Panc1 (cell line): ENCODE results near the gene SOS2. TPM values are rescaled to one million over a fixed set of nuclear protein-coding genes. Genes with fewer than 3 reads are reported as not detected.

Experiments used
- ATAC-seq: fragments of 200-7000 bp; cut with Tn5 transposase; 2 replicates; pipeline ENCODE4 v1.9.1; 2020; ENCODE audit warnings: mild to moderate bottlenecking, moderate library complexity
- BruUV-seq: library from RNA; stranded (reverse); fragments of 400-500 nt; replicated peaks from 2 replicates; lab custom pipeline; 2021; lab: Mats Ljungman, UMichigan
- CTCF ChIA-PET: fragments of 300-600 bp; sonication (Branson Sonifier 250); formaldehyde crosslinking; loops from one replicate; lab custom pipeline; 2022; ENCODE audit warnings: antibody characterized with exemption; lab: Charles Lee
- POLR2A ChIA-PET: fragments of 300-600 bp; sonication (Branson Sonifier 250); formaldehyde crosslinking; loops from one replicate; lab custom pipeline; 2022; ENCODE audit warnings: antibody characterized with exemption; lab: Charles Lee
- DNase-seq: peaks from one replicate; pipeline ENCODE4 v3.0.0-alpha.2; 2010; ENCODE audit warnings: low read depth, low spot score
- H3K27ac ChIP-seq: 2 replicates; pipeline ENCODE4 v1.5.1; 2011; ENCODE audit warnings: mild to moderate bottlenecking, low read length, inconsistent platforms
- H3K27me3 ChIP-seq: fragments of 200-500 bp; sonication (Bioruptor generic); 2 replicates; pipeline ENCODE4 v1.6.0; 2014; ENCODE audit warnings: low read length, inconsistent platforms; ENCODE audit not compliant: control insufficient read depth, insufficient read depth
- H3K36me3 ChIP-seq: fragments of 200-500 bp; sonication (Bioruptor generic); 2 replicates; pipeline ENCODE4 v1.5.1; 2014; ENCODE audit warnings: inconsistent platforms, mild to moderate bottlenecking, low read length, moderate library complexity; ENCODE audit not compliant: control insufficient read depth, insufficient read depth
- H3K4me1 ChIP-seq: 2 replicates; pipeline ENCODE4 v1.5.1; 2011; ENCODE audit warnings: inconsistent platforms, mild to moderate bottlenecking, low read length, moderate library complexity; ENCODE audit not compliant: control insufficient read depth, insufficient read depth
- H3K4me3 ChIP-seq, 2 experiments: 2 replicates each; pipeline ENCODE4 v1.5.1; 2011 to 2012; ENCODE audit warnings: low read depth in 2 of 2, low read length in 2 of 2, mild to moderate bottlenecking in 2 of 2, inconsistent platforms in 1 of 2, moderate library complexity in 1 of 2
- H3K9me3 ChIP-seq: fragments of 200-500 bp; sonication (Bioruptor generic); 2 replicates; pipeline ENCODE4 v1.5.1; 2014; ENCODE audit warnings: low read depth, mild to moderate bottlenecking, inconsistent platforms, low read length, moderate library complexity; ENCODE audit not compliant: control insufficient read depth, insufficient read depth
- CTCF ChIP-seq: fragments of 450-650 bp; IDR thresholded peaks from 2 replicates; pipeline ENCODE4 v1.5.1; 2017; ENCODE audit warnings: mild to moderate bottlenecking
- POLR2AphosphoS5 ChIP-seq: IDR thresholded peaks from 2 replicates; pipeline ENCODE4 v1.6.1; 2012; ENCODE audit warnings: mild to moderate bottlenecking, low read depth, low read length, moderate library complexity
- SIN3A ChIP-seq: IDR thresholded peaks from 2 replicates; pipeline ENCODE4 v1.6.1; 2012; ENCODE audit warnings: low read depth, mild to moderate bottlenecking, low read length, moderate library complexity, borderline replicate concordance; ENCODE audit not compliant: insufficient read depth
- TCF7L2 ChIP-seq: IDR thresholded peaks from 2 replicates; pipeline ENCODE4 v1.6.1; 2011; ENCODE audit warnings: mild to moderate bottlenecking, low read depth, low read length, inconsistent platforms
- in situ Hi-C: cut with HindIII; loops from 2 replicates; pipeline ENCODE4 v1.10.0; 2016; ENCODE audit warnings: low sequenced_read_pairs, low pct_unique_long_range_greater_than_20kb
- intact Hi-C: fragments of 100-400 bp; cut with micrococcal nuclease; formaldehyde crosslinking; loops from one replicate; pipeline ENCODE4 v1.10.0; 2022; ENCODE audit not compliant: unreplicated experiment
- total RNA-seq: library from RNA; stranded (reverse); gene quantifications from one replicate; pipeline ENCODE4 v1.2.1, GENCODE V29; 2021; ENCODE audit not compliant: unreplicated experiment
- TF ChIP-seq, protein P1 (sequence below), 2 experiments: IDR thresholded peaks; 2 replicates each; pipeline ENCODE4 v1.6.1; 2011 to 2012; ENCODE audit warnings: low read depth in 2 of 2, control low read depth in 1 of 2, low read length in 1 of 2, mild to moderate bottlenecking in 1 of 2, moderate library complexity in 1 of 2; ENCODE audit not compliant: insufficient read depth in 1 of 2

SOS2 gene
- total RNA-seq, 1 experiment from 2014 or later, result 21.2 TPM

DNA sequence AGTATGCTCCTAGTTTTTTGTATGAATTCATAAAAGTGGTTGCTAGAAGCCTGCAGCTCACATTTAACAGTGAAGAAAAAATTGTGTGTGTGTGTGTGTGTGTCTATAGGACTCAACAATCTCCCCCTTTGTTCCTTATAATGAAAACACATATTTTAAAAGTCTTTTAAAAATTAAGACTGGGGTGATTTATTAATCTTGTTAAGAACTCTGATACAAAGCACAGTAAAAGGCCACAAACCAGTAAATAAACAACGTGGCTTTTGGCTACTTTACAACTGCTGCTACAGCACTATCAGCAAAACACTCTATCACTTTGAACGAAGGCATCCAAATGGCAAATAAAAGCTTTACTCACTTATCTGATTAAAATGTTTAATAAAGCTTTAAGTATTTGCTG lies 114.4 kb downstream of the SOS2 start:
- no peak for TF ChIP-seq CTCF
- TF ChIP-seq, protein P1, sequence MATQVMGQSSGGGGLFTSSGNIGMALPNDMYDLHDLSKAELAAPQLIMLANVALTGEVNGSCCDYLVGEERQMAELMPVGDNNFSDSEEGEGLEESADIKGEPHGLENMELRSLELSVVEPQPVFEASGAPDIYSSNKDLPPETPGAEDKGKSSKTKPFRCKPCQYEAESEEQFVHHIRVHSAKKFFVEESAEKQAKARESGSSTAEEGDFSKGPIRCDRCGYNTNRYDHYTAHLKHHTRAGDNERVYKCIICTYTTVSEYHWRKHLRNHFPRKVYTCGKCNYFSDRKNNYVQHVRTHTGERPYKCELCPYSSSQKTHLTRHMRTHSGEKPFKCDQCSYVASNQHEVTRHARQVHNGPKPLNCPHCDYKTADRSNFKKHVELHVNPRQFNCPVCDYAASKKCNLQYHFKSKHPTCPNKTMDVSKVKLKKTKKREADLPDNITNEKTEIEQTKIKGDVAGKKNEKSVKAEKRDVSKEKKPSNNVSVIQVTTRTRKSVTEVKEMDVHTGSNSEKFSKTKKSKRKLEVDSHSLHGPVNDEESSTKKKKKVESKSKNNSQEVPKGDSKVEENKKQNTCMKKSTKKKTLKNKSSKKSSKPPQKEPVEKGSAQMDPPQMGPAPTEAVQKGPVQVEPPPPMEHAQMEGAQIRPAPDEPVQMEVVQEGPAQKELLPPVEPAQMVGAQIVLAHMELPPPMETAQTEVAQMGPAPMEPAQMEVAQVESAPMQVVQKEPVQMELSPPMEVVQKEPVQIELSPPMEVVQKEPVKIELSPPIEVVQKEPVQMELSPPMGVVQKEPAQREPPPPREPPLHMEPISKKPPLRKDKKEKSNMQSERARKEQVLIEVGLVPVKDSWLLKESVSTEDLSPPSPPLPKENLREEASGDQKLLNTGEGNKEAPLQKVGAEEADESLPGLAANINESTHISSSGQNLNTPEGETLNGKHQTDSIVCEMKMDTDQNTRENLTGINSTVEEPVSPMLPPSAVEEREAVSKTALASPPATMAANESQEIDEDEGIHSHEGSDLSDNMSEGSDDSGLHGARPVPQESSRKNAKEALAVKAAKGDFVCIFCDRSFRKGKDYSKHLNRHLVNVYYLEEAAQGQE (IDR thresholded peaks at IDR 0.05; ENCODE audit: insufficient read depth in 1 of 2, low read depth in 2 of 2, low read length in 1 of 2), result no peak
- TF ChIP-seq SIN3A, result no peak
- no peak for TF ChIP-seq TCF7L2
- no peak for TF ChIP-seq POLR2AphosphoS5
- Histone ChIP-seq H3K27ac (peak overlapping the region; percentile 97), H3K36me3 (peaks cover 20% of the 10 kb centered on the region), H3K9me3 (no peaks in the 10 kb centered on the region), H3K4me3 (peak overlapping the region; percentile 79 to 80; a peak in 3 of 4 replicates), H3K27me3 (no peaks in the 10 kb centered on the region), H3K4me1 (peaks cover 8% of the 10 kb centered on the region)
- BruUV-seq, result no TSS peak
- DNase-seq, result no peak
- intact Hi-C loops (no loop called here), in situ Hi-C loops (no loop called here)
- ChIA-PET POLR2A (interaction anchor here (0.7 kb wide), 1 partner anchor 57 kb away, joined by 3 read pairs; no protein-coding TSS in a partner anchor), CTCF (no interaction called here)
- no peak for ATAC-seq

DNA sequence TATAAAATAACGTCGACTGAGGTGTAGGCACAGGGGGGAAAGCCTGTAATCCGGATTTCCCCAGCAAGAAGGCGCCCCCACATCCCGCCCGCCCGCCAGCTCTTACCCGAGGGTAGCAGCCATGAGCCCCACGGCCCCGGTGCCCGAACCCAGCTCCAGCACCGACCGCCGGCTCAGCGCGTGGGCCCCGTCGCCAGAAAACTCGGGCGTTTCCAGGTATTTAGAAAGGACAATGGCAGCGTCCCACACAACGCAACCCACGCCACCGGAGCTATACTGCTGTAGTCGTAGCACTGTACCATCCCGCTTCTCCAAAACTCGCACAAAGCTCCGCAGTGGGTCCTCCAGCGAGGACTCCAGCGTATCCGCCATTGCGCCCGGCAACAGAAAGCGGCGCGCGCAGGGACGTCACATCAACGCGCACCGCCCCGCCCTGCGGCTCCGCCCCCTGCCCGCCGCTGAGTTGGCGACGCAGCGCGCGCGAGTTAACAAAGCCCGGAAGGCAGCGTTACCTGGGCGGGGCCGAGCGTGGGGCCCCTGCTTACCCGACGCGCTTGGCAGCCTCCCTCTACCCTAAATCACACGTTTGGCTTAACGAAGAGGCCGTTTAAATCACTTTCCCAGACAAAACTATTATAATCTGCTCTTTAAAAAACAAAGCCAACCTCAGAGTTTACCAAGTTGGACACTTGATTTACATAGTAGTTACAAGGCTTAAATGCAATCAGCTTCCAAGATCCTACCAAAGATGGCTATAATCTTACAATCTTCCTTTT lies 115.0 kb downstream of the SOS2 start, which contains the start of gene VCPKMT:
VCPKMT (minus strand) TSS at position 392 of the 776 bp plus-strand sequence; CDS start at position 372, 20 bp downstream.
- no peaks in the 10 kb centered on the region for H3K27me3 ChIP-seq
- ATAC-seq, result peak; percentile 100
- TF ChIP-seq TCF7L2 (no peak), POLR2AphosphoS5 (peak; percentile 83), CTCF (no peak), SIN3A (peak; percentile 84; the same call in 1 of the 2 replicates)
- TF ChIP-seq, protein P1 (IDR thresholded peaks at IDR 0.05; ENCODE audit: insufficient read depth in 1 of 2, low read depth in 2 of 2, low read length in 1 of 2), result no peak
- BruUV-seq, result no TSS peak
- H3K27ac ChIP-seq, result peak within 1 kb of the TSS; percentile 97
- H3K4me3 ChIP-seq, result peak within 1 kb of the TSS; percentile 79 to 80
- peaks cover 8% of the 10 kb centered on the region for H3K4me1 ChIP-seq
- CTCF ChIA-PET, result no interaction called here
- H3K9me3 ChIP-seq, result no peaks in the 10 kb centered on the region
- peaks cover 20% of the 10 kb centered on the region for H3K36me3 ChIP-seq
- peak; percentile 46 for DNase-seq
- intact Hi-C loops, result no loop called here
- in situ Hi-C loops, result no loop called here
- POLR2A ChIA-PET, result interaction anchor here (0.6 to 0.7 kb wide), 2 partner anchors 56 to 321 kb away, joined by 3 to 12 read pairs; no protein-coding TSS in a partner anchor
